NCI-H2107 (cell line): ENCODE data around the gene USP35.

Experiments
- DNase-seq: peaks from one replicate; lab custom pipeline; 2025; lab: John Stamatoyannopoulos, UW

USP35 gene

DNA sequence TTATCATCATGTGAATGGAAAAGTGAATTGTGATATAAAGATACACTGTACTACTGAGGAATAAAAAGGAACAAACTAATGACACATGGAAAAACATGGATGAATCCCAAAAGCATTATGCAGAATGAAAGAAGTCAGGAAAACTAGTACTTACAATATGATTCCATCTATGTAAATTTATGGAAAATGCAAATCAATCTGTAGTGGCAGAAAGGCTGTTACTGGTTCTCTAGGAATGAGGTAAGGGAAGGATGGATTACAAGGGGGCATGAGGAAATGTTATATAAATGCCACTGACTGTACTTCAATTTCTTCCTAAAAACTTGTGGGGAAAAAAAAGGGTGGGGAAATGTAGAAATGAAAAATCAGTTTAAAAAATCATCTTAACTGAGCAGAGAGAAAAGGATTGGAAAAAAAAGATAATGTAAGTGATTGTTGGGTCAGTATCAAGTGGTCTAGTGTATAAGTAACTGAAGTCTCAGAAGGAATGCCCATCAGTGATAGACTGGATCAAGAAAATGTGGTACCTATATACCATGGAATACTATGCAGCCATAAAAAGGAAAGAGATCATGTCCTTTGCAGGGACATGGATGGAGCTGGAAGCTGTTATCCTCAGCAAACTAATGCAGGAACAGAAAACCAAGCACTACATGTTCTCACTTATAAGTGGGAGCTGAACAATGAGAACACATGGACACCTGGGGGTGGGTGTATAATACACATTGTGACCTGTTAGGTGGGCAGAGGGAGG lies 48.8 kb downstream of the USP35 start:
- DNase-seq, result no peak

DNA sequence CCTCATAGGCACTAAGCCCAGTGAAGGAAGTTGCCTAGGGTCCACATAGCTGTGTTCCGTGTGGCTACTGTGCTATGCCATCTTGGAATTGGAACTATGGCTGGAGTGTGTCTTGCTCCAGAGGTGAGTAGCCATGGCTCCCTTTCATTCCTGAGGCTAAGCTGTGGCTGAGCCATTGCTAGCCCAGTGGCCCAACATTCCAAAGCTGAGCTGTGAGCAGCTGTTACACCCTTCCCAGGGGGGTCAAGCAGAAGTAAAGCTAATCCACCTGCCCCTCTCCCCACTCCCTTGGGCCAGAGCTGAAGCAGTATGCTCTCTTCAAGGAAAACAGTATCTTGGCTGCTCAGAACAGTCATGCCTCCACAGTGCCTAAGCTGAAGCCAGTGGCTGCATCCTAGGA lies 51.1 kb downstream of the USP35 start:
- DNase-seq, result no peak

DNA sequence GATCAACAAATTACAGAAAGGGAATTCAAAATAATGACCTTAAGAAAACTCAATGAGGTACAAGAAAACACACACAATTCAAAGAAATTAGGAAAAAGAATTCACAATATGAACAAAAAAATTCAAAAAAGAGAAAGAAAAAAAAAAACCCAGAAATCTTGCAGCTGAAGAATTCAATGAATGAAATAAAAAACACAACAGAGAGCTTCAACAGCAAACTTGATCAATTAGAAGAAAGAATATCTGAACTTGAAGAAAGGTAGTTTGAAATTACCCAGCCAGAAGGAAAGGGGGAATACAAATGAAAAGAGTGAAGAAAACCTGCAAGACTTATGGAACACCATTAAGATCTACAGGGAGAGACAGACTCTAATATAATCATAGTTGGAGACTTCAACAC lies 52.8 kb downstream of the USP35 start:
- no peak for DNase-seq

DNA sequence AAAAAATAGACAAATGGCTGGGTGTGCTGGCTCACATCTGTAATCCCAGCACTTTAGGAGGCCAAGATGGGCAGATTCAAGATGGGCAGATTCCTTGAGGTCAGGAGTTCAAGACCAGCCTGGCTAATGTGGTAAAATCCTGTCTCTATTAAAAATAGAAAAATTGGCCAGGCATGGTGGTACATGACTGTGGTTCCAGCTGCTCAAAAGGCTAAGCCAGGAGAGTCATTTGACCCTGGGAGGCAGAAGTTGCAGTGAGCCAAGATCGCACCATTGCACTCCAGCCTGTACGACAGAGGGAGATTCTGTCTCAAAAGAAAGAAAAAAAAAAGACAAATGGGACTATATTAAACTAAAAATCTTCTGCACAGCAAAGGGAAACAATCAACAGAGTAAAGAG lies 55.4 kb downstream of the USP35 start:
- DNase-seq, result no peak

DNA sequence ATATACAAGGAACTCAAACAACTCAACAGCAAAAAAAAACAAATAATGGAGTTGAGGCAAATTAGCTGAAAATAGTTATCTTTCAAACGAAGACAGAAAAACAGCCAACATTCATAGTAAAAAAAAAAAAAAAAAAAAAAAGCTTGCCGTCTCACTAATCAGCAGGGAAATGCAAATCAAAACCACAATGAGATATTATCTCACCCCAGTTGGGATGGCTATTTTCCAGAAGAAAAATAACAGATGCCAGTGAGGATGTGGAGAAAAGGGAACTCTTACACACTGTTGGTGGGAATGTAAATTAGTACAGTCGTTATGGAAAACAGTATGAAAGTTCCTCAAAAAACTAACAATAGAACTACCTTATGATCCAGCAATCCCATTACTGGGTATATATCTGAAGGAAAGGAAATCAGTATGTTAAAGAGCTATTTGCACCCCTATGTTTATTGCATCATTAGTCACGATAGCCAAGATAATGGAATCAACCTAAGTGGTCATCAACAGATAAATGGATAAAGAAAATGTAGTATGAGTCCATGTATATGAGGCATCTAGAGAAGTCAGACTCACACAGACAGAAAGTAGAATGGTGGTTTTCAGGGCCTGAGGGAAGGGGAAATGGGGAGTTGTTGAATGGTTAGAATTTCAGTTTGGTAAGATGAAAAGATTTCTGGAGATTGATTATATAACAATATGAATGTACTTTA lies 56.0 kb downstream of the USP35 start:
- DNase-seq, result no peak

DNA sequence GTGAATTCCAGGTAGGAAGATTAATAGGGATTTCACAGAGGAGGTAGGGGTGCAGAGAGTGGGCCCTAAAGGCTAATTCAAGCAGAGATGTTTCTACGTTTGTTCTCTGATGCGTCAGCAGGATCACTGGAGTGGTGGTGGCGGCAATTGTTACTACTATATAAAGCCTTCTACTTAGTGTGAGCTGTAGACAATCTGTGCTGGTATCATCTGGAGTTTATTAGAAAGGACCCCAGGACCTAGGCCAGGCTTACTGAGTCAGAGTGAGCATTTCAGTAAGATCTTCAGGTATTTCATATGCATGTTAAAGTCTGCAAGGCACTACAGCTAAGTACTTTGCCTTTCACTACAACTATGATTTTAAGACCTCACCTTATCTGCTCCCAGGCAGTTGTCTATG lies 59.5 kb downstream of the USP35 start:
- no peak for DNase-seq

DNA sequence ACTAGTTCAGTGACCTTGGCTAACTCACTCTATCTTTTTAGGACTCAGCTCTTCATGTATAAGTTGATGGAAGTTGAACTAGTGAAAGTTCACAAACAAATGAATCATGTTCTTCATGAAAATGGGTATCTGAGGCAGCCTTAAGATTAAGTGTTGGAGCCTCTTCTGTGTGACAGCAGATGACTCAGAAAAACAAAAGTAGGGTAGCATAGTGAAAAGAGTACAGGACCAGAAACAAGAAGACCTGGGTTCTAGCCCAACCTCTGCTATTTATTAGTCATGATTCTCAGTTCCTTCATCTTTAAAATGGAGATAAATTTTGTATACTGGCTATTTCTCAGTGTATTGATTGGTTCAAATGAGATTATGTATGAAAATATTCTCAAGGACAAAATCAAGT lies 60.2 kb downstream of the USP35 start:
- no peak for DNase-seq

DNA sequence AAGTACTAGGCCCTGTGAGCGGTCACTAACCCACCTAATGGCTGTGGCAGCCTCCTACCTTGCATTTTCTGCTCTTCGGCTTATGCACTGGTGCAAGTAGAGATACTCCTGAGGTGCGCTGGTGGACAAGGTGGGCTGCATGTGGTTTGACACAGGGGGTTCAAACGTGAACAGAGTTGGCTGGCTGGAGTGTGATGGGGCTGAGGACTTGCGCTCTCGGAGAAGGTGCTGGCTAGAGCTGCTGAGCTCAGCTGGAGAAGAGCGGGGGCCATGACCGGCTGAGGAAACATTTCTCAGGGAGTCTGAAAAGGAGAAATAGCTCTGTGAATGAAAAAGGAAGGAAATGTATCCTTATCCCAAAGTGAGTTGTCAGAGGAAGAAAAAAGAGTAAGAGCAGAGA lies 61.4 kb downstream of the USP35 start:
- no peak for DNase-seq

DNA sequence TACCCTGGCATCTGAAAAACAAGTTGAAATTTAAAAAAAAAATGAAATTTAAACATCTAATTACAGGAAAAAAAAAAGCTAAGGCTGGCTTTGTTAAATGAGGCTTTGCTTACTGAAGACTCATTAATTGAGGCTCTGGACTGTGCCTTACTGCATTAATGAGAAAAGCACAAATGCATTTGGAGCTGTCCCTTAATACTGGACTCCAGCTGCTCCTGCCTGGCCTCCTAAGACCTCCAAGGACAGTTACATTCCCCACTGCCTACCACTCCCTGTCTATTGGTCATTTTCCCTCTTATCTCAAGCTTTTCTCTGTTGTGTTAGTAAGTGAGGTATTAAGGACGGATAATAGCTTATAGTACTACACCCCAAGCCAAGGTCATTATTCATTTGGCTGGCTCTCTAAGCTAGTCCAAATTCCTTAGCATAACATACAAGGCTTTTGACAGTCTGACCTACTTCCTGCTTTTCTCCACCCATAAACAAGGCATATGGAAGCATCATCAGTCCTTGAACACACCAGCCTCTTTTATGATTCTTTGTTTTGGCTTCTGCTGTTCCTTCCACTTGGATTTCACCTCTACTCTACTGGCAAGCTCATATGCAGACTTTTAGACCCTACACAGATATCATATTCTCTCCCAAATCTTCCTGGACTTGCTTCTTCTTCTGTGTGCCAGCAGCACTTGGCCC lies 62.5 kb downstream of the USP35 start:
- no peak for DNase-seq

DNA sequence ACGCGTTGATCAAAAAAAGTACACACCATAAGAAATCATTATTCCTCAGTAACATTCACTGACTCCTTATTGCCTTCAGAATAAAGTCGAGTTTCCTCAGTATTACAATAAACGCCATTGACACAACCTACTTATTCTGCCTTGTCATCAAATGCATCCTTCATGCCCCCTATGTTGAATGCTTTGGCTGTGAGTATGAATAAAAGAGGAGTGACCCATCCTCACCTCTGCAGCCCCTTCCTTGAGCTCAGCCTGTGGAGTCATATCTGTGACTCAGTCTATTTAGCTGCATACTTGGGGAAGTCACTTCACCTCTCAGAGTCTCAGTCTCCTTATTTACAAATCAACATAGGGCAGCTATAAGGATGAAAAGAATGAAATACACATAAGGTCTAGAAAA lies 65.1 kb downstream of the USP35 start:
- no peak for DNase-seq

DNA sequence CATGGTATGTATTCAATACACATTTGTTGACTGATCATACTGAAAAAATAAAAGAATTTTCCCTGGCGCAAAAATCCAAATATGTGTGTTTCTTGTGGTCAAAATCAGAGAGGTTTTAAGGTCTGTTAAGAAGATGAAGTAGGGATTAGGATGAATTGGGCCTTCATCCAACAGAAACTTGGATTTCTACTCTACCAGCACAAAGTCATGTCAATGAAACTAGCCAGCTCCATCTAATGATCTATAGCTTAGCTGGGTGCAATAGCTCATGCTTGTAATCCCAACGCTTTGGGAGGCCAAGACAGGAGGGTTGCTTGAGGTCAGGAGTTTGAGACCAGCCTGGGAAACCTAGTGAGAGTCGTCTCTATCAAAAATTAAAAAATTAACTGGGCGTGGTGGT lies 65.5 kb downstream of the USP35 start:
- no peak for DNase-seq

DNA sequence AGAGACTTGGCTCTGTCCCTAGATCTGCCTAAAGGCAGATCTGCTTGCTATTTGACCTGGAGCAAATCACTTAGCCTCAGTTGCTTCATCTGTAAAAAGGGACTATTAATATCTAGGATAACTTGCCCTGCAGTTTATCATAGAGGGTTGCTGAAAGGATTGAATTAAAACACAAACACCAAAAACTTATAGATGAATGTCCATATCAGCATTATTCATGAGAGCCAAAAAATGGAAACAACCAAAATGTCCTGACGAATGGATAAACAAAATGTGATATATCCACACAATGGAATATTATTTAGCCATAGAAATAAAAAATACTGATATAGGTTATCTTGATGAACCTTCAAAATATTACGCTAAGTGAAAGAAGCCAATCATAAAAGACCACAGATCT lies 67.2 kb downstream of the USP35 start:
- no peak for DNase-seq

DNA sequence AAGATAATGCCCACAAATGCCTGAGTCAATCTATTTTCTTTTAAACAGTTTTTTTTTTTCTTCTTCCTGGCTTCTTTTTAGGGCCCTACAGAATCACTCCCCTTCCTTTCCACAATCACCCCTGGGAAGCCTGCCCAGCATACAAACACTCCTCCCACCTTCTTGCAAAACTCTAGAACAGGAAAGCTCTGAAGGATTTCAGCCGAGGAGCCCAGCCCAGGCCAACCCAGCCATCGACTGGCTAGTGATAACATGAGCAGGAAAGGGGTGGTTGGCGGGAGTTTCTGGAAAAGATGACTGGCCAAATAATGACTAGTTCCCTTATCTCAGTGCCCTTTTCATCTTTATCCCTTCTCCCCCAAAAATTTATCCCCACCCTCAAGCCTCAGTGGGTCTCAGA lies 68.2 kb downstream of the USP35 start:
- DNase-seq, result no peak

DNA sequence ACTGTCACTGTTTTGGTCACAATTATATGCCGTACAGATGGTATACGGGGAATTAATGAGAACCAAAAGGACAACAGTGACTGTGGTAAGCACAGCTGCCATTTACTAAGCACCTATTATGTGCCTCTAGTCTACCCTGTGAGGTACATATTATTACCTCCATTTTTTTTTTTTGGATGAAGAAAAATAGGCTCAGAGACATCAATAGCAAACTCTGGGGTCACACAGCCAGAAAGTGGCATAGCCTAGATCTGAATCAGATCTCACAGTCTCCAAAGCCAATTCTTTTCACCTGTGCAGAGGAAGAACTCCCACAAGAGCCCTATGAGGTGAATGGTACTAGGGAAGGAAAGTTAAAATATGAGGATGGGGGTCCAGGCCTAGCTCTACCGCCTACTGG lies 68.9 kb downstream of the USP35 start:
- no peak for DNase-seq

DNA sequence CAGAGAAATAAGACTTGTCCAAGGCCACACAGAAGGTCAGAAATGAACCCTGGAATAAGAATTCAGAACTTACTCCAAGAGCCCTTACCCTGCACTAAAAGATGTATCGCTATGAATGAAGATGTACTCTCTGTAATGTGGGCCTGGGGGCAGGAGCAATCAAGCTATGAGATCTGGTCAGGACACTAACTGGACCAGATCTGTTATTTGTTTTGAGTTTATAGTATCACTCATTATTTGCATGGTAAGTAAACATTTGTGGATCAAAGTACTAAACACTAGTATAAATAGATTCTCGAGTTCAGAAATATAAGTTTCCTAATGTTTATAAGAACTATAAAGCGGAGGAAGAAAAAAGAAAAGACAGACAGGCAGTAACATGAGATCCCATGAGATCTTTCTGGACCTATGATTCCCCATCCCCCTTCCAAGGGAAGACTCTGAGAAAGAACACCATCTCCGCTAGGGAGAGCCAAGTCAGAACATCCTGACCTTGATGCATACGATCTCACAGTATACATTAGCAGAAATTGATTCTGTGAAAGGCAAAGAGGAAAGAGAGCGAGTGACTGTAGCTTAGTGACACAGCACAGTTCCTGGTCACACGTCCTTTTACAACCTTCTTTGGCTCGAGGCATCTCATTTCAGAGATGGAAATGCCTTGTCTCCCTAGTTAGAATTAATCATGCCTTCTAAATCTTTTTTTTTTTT lies 71.2 kb downstream of the USP35 start:
- DNase-seq, result no peak

DNA sequence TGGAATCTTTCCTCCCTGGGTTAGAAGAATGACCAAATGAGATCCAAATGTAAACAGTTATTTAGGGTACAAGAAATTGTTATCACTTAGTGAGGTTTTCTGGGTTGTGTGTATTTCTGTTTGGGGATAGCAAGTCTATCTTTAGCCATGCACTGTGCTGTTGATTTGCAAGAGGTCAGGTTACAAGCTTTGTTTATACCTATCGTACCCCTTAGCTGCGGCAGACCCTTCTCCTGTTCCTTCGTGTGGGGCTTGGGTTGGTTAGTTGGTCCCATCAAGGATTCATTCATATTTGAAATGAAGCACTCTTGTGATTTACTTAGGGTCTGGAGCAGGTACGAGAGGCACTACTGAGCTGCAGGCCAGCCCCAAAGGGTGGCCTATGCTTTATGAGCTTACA lies 72.6 kb downstream of the USP35 start:
- no peak for DNase-seq

DNA sequence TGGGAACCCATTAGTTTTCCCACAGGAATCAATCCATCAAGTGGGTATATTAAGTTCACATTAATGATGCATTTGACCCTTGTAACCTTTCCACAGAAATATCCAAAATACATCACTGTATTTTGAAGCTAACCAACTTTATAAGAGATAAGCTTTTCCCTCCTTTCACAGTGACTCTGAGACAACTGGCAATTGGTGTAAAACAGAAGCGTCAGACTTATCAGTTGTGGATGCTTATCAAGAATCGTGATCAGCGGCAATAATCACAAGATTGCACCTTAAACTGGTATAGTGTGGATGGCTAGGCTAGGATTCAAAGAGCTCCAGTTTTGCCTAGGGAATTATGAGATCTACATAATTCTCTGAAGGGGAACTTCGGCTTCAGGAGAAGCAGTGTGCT lies 73.1 kb downstream of the USP35 start:
- DNase-seq, result no peak

DNA sequence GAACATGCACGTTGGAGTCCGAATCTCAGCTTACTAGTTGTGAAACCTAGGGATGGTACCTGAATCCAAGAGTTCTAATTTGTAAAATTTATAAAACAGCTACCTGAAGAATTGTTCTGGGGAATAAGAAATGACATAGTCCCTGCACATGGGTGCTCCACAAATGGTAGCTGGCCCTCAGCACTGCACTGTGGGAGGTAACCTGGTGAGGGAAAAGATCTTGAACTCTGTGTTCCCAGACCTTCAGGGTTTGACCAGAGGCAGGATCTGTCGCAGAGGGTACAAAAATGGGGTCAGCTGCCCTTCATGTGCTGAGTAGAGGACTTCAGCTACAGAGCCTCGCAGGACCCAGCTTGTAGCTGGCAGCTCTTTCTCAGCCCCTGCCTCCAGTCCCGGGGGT lies 73.5 kb downstream of the USP35 start:
- no peak for DNase-seq

DNA sequence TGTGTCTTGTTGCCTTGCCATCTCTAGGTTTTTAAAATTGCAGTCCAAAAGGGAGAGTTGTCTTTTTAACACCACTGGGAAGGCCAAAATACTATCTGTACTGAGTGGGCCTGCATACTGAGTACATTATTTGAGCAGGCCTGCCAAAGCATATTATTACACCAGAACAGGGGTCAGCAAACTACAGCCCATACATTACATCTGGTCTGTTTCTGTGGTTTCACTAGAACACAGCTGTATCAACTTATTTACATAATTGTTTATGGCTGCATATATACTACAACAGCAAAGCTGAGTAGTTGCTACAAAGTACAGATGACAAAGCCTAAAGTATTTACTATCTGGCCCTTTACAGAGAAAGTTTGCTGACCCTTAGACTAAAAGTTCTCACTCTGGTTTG lies 74.0 kb downstream of the USP35 start:
- DNase-seq, result no peak
